Measurements from ENCODE around the gene CAMTA1. TPM values are rescaled to one million over a fixed set of nuclear protein-coding genes. Genes with fewer than 3 reads are reported as not detected.

CAMTA1 gene
- total RNA-seq, 1 donor from 2014 or later = 268 TPM

DNA sequence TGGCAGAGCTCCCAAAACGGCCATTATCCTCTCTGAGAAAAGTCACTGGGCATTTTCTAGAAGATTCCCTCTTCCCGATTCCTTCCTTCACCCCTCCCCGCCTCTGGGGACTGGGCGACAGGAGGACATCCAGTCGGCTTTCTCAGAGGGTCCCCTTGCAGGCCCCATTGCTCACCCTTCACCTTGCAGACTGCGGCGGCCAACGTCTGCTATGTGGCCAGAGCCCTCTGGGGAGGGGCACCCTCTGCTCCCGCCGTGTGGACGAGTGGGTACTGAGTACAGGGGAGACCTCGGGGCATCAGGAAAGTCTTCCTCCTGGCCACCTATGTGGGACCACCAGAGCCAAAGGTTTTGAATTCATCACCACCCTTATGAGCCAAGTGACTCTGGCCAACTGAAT lies 692.3 kb downstream of the CAMTA1 start:
- Histone ChIP-seq H3K36me3 (no peaks in the 10 kb centered on the region), H3K4me1 (peaks cover 21% of the 10 kb centered on the region), H3K4me2 (peak overlapping the region; percentile 54), H3K79me2 (ENCODE audit: low read depth) (no peaks in the 10 kb centered on the region), H3K4me3 (no peak overlapping the region), H3K27me3 (no peaks in the 10 kb centered on the region), H3K9me3 (ENCODE audit: low read depth) (no peaks in the 10 kb centered on the region), H4K20me1 (ENCODE audit: low read depth) (no peaks in the 10 kb centered on the region), H3K9ac (no peak overlapping the region), H3F3A (ENCODE audit: low read depth) (no peaks in the 10 kb centered on the region), H3K27ac (no peak overlapping the region), H2AFZ (replicated peaks) (no peak overlapping the region)
- Mint-ChIP-seq H3K4me1 (peaks cover 14% of the 10 kb centered on the region), H3K36me3 (no peaks in the 10 kb centered on the region), H3K9me3 (no peaks in the 10 kb centered on the region), H3K27ac (no peak overlapping the region), H3K4me3 (no peak overlapping the region), H3K27me3 (ENCODE audit: insufficient read depth, low read depth) (peaks cover 5% of the 10 kb centered on the region)
- no peak for TF ChIP-seq EZH2 (IDR thresholded peaks at IDR 0.05)
- no peak for DNase-seq (ENCODE audit: low spot score)

GRCh38 chr1:7478142-7478790 lies 693.0 kb downstream of the CAMTA1 start:
- no peaks in the 10 kb centered on the region for H3K27me3 ChIP-seq
- H3K4me1 ChIP-seq = peaks cover 21% of the 10 kb centered on the region
- H3K27me3 Mint-ChIP-seq (ENCODE audit: insufficient read depth, low read depth) = peaks cover 5% of the 10 kb centered on the region
- no peak overlapping the region for H3K4me3 Mint-ChIP-seq
- H3K9me3 Mint-ChIP-seq = no peaks in the 10 kb centered on the region
- no peak overlapping the region for H3K27ac ChIP-seq
- H3K36me3 ChIP-seq = no peaks in the 10 kb centered on the region
- H3K27ac Mint-ChIP-seq = no peak overlapping the region
- H3K9me3 ChIP-seq (ENCODE audit: low read depth) = no peaks in the 10 kb centered on the region
- no peaks in the 10 kb centered on the region for H3K79me2 ChIP-seq (ENCODE audit: low read depth)
- no peak for TF ChIP-seq EZH2phosphoT487 (IDR thresholded peaks at IDR 0.05)
- TF ChIP-seq, protein P1, sequence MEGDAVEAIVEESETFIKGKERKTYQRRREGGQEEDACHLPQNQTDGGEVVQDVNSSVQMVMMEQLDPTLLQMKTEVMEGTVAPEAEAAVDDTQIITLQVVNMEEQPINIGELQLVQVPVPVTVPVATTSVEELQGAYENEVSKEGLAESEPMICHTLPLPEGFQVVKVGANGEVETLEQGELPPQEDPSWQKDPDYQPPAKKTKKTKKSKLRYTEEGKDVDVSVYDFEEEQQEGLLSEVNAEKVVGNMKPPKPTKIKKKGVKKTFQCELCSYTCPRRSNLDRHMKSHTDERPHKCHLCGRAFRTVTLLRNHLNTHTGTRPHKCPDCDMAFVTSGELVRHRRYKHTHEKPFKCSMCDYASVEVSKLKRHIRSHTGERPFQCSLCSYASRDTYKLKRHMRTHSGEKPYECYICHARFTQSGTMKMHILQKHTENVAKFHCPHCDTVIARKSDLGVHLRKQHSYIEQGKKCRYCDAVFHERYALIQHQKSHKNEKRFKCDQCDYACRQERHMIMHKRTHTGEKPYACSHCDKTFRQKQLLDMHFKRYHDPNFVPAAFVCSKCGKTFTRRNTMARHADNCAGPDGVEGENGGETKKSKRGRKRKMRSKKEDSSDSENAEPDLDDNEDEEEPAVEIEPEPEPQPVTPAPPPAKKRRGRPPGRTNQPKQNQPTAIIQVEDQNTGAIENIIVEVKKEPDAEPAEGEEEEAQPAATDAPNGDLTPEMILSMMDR (IDR thresholded peaks at IDR 0.05) = no peak
- no peak for TF ChIP-seq EZH2 (IDR thresholded peaks at IDR 0.05)
- no peaks in the 10 kb centered on the region for H3K36me3 Mint-ChIP-seq
- no peak overlapping the region for H3K4me3 ChIP-seq
- H3F3A ChIP-seq (ENCODE audit: low read depth) = no peaks in the 10 kb centered on the region
- no peak overlapping the region for H3K9ac ChIP-seq
- no peak overlapping the region for H3K4me2 ChIP-seq
- H3K4me1 Mint-ChIP-seq = peaks cover 20% of the 10 kb centered on the region
- DNase-seq (ENCODE audit: low spot score) = no peak
- no peak overlapping the region for H2AFZ ChIP-seq (replicated peaks)
- no peaks in the 10 kb centered on the region for H4K20me1 ChIP-seq (ENCODE audit: low read depth)

GRCh38 chr1:7478809-7479499 lies 693.7 kb downstream of the CAMTA1 start:
- Histone ChIP-seq H3K4me3 (no peak overlapping the region), H3K9ac (no peak overlapping the region), H4K20me1 (ENCODE audit: low read depth) (no peaks in the 10 kb centered on the region), H3K79me2 (ENCODE audit: low read depth) (no peaks in the 10 kb centered on the region), H2AFZ (replicated peaks) (no peak overlapping the region), H3K9me3 (ENCODE audit: low read depth) (no peaks in the 10 kb centered on the region), H3K27me3 (no peaks in the 10 kb centered on the region), H3K27ac (no peak overlapping the region), H3F3A (ENCODE audit: low read depth) (no peaks in the 10 kb centered on the region), H3K4me2 (no peak overlapping the region), H3K36me3 (no peaks in the 10 kb centered on the region), H3K4me1 (peaks cover 21% of the 10 kb centered on the region)
- H3K27me3 Mint-ChIP-seq (ENCODE audit: insufficient read depth, low read depth) = peaks cover 5% of the 10 kb centered on the region
- peaks cover 21% of the 10 kb centered on the region for H3K4me1 Mint-ChIP-seq
- no peak overlapping the region for H3K4me3 Mint-ChIP-seq
- TF ChIP-seq EZH2phosphoT487 (IDR thresholded peaks at IDR 0.05) = no peak
- TF ChIP-seq EZH2 (IDR thresholded peaks at IDR 0.05) = no peak
- TF ChIP-seq, protein P1 (IDR thresholded peaks at IDR 0.05) = no peak
- no peaks in the 10 kb centered on the region for H3K36me3 Mint-ChIP-seq
- H3K27ac Mint-ChIP-seq = no peak overlapping the region
- no peaks in the 10 kb centered on the region for H3K9me3 Mint-ChIP-seq
- no peak for DNase-seq (ENCODE audit: low spot score)

DNA sequence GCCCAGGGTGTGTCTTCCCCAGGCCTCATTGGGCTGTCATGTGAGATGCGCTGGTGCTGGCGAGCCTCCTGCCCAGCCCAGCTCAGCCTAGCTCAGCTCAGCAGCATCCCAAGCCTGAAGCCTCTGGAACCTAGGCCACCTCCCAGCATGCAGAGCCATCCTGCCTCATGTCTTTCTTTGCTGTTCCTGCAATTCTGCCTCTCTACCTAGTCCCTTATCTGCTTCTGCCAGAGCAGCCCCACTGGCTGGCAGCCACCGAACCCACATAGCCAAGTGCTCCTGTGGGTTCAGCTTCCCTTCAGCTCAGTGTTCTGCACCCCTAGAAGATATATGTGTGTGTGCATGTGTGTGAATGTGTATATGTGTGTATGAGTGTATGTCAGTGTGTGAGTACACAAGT lies 694.3 kb downstream of the CAMTA1 start:
- Mint-ChIP-seq H3K4me3 (no peak overlapping the region), H3K27ac (no peak overlapping the region), H3K36me3 (no peaks in the 10 kb centered on the region), H3K4me1 (peaks cover 21% of the 10 kb centered on the region), H3K27me3 (ENCODE audit: insufficient read depth, low read depth) (peaks cover 3% of the 10 kb centered on the region), H3K9me3 (no peaks in the 10 kb centered on the region)
- TF ChIP-seq, protein P1 (IDR thresholded peaks at IDR 0.05) = no peak
- TF ChIP-seq EZH2 (IDR thresholded peaks at IDR 0.05) (no peak), EZH2phosphoT487 (IDR thresholded peaks at IDR 0.05) (no peak)
- Histone ChIP-seq H3K9ac (no peak overlapping the region), H3K4me3 (no peak overlapping the region), H2AFZ (replicated peaks) (no peak overlapping the region), H3K4me1 (peaks cover 21% of the 10 kb centered on the region), H3K4me2 (no peak overlapping the region), H3K9me3 (ENCODE audit: low read depth) (no peaks in the 10 kb centered on the region), H3K36me3 (no peaks in the 10 kb centered on the region), H4K20me1 (ENCODE audit: low read depth) (no peaks in the 10 kb centered on the region), H3K27ac (no peak overlapping the region), H3K27me3 (no peaks in the 10 kb centered on the region), H3F3A (ENCODE audit: low read depth) (no peaks in the 10 kb centered on the region), H3K79me2 (ENCODE audit: low read depth) (no peaks in the 10 kb centered on the region)
- no peak for DNase-seq (ENCODE audit: low spot score)

Measured in neural progenitor cell (in vitro differentiated cells).